Measurements from ENCODE around the gene MYO6. TPM values are rescaled to one million over a fixed set of nuclear protein-coding genes. Genes with fewer than 3 reads are reported as not detected.

MYO6 gene
- total RNA-seq, 1 donor from 2014 or later, result 107 TPM

GRCh38 chr6:75946146-75946831 lies 197.2 kb downstream of the MYO6 start:
- no peak for DNase-seq (ENCODE audit: low spot score)

GRCh38 chr6:75947935-75948334 lies 198.9 kb downstream of the MYO6 start:
- DNase-seq (ENCODE audit: low spot score), result no peak

- no peak for DNase-seq (ENCODE audit: low spot score)
Measured at GRCh38 chr6:75952128-75952527, 203.1 kb downstream of the MYO6 start.

GRCh38 chr6:75963569-75963968 lies 214.5 kb downstream of the MYO6 start:
- DNase-seq (ENCODE audit: low spot score), result no peak

GRCh38 chr6:75968143-75968542 lies 219.1 kb downstream of the MYO6 start:
- no peak for DNase-seq (ENCODE audit: low spot score)

Other genes with a start within 250 kb of the MYO6 start
- 71.2 TPM for gene SENP6, start 147.4 kb upstream of the MYO6 start, total RNA-seq